ENCODE data around the gene FER.

FER gene

DNA sequence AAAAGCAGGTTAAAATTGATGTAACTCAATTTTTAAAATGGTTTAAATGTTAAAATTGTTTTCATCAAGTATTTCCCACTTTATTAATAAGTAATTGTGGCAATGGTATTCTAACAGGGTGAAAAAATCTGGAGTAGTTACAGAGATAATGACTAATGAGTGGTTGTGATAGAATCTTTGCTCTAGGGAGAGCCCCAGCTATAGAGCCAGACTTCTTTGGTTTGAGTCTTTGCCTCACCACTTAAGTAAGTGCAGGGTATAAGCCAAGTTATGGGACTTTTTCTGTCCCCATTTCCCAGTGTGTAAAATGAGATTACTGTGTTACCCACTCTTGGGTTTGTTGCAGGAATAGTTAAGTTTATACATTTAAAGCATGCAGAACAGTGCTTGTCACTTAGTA lies 158.1 kb downstream of the FER start:
- DNase-seq (ENCODE audit: low read depth, low spot score), result no peak
- TF ChIP-seq, protein P1, sequence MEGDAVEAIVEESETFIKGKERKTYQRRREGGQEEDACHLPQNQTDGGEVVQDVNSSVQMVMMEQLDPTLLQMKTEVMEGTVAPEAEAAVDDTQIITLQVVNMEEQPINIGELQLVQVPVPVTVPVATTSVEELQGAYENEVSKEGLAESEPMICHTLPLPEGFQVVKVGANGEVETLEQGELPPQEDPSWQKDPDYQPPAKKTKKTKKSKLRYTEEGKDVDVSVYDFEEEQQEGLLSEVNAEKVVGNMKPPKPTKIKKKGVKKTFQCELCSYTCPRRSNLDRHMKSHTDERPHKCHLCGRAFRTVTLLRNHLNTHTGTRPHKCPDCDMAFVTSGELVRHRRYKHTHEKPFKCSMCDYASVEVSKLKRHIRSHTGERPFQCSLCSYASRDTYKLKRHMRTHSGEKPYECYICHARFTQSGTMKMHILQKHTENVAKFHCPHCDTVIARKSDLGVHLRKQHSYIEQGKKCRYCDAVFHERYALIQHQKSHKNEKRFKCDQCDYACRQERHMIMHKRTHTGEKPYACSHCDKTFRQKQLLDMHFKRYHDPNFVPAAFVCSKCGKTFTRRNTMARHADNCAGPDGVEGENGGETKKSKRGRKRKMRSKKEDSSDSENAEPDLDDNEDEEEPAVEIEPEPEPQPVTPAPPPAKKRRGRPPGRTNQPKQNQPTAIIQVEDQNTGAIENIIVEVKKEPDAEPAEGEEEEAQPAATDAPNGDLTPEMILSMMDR (IDR thresholded peaks at IDR 0.05; ENCODE audit: insufficient read depth, low read length, missing control alignments), result no peak
- CTCF ChIA-PET, result no interaction called here
- H3K4me3 ChIP-seq (ENCODE audit: low read depth, low read length), result no peak overlapping the region
- POLR2A ChIA-PET, result no interaction called here

DNA sequence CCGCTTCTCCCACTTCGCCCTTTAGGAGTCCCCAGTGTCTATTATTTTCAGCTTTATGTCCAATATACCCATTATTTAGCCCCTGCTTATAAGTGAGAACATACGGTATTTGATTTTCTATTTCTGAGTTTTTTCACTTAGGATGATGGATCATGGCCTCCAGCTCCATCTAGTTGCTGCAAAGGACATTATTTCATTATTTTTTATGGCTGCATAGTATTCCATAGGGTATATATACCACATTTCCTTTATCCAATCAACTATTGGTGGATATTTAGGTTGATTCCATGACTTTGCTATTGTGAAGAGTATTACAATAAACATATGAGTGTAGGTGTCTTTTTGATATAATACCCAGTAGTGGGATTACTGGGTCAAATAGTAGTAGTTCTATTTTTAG lies 162.9 kb downstream of the FER start:
- H3K4me3 ChIP-seq (ENCODE audit: low read depth, low read length), result no peak overlapping the region
- TF ChIP-seq, protein P1 (IDR thresholded peaks at IDR 0.05; ENCODE audit: insufficient read depth, low read length, missing control alignments), result no peak
- POLR2A ChIA-PET, result no interaction called here
- DNase-seq (ENCODE audit: low read depth, low spot score), result no peak
- CTCF ChIA-PET, result no interaction called here

DNA sequence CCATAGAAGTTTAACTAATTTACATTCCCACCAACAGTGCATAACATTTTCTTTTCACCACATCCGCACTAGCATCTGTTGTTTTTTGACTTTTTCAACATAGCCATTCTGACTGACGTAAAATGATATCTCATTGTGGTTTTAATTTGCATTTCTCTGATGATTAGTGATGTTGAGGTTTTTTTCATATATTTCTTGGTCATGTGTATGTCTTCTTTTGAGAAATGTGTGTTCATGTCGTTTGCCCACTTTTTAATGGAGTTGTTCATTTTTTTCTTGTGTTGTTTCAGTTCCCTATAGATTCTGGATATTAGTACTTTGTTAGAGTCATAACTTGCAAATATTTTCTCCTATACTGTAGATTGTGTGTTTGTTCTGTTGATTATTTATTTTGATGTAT lies 163.4 kb downstream of the FER start:
- TF ChIP-seq, protein P1 (IDR thresholded peaks at IDR 0.05; ENCODE audit: insufficient read depth, low read length, missing control alignments), result no peak
- no peak for DNase-seq (ENCODE audit: low read depth, low spot score)
- CTCF ChIA-PET, result no interaction called here
- no peak overlapping the region for H3K4me3 ChIP-seq (ENCODE audit: low read depth, low read length)
- POLR2A ChIA-PET, result no interaction called here

DNA sequence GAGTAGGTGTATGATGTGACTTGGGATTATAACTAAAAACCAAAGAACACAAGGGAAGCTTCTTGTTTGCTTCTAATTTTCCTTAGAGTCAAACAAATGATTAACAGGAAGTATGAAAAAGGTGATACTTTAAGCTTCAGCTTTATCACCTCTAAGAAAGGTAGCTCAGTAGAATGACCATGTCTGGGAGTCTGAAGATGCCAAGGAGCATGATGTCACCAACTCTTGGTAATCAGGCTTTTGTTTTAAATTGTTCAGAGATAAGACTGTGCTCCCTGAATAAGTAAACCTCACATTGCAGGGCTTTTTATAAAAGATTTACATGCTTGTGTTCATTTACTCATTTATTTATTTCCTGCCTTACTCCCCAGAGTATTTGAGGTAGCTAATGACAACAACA lies 169.9 kb downstream of the FER start:
- TF ChIP-seq, protein P1 (IDR thresholded peaks at IDR 0.05; ENCODE audit: insufficient read depth, low read length, missing control alignments), result no peak
- CTCF ChIA-PET, result interaction anchor here (1.3 to 2.2 kb wide), 2 partner anchors 236 to 396 kb away, joined by 3 to 7 read pairs; no protein-coding TSS in a partner anchor
- DNase-seq (ENCODE audit: low read depth, low spot score), result no peak
- POLR2A ChIA-PET, result no interaction called here
- H3K4me3 ChIP-seq (ENCODE audit: low read depth, low read length), result no peak overlapping the region

DNA sequence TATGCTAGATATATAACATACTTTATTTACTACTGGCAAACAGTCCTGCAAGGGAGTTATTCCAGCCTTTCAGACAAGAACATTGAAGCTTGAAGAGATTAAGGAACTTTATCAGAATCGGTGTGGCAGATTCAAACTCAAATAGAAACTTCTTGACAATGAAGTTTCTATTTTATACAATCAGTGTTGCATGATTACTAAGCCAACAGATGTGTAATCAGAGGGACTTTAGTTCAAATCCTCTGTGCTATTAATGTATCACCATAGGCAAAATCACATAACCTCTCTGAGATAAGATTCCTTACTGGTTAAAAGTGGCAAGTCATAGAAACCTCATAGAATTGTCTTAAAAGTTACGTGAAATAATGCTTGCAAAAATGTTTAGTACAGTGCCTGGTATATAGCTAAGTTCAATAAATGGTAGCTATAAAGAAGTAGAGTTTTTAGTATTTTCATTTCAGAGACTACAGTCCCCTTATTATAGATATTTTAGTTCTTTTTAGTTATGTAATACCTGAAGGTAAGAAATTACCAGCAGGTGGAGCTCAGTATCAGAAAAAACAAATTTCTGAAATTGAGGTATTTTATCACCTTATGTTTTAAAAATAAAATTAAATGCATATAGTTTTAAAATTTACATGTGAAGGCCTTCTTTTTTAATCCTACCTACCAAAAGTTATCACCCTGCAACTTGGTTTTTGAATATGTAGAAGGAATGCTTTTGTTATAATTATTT lies 172.1 kb downstream of the FER start:
- CTCF ChIA-PET, result interaction anchor here (0.6 to 1.2 kb wide), 5 partner anchors 29 to 556 kb away, joined by 3 to 4 read pairs (median 3); no protein-coding TSS in a partner anchor

DNA sequence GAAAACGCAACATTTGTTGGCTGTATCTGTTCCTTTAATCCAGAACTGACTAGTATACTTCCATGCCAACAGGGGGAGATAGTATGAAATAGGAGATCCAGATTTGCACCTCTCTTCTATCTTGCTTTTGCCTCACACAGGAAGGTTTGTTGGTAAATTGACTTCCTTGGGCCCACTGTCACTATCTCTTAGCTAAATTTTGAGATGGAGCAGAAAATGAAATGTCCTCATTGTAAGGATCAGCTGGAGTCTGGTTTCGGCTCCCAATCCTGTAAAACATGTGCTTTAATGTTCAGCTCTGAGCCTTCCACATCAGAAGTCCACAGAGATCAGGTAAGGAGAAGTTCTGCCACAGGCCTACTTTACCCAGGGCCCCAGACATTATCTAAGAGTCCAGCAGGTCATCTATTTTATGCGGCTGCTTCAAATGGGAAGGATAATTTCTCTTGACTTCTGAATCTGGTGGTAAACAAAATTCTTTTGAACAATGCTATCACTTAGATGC lies 176.8 kb downstream of the FER start:
- no peak for DNase-seq (ENCODE audit: low read depth, low spot score)
- H3K4me3 ChIP-seq (ENCODE audit: low read depth, low read length), result no peak overlapping the region
- TF ChIP-seq, protein P1 (IDR thresholded peaks at IDR 0.05; ENCODE audit: insufficient read depth, low read length, missing control alignments), result no peak
- ChIA-PET POLR2A (no interaction called here), CTCF (no interaction called here)

More for the DNA sequence above, 172.1 kb downstream of the FER start:
- DNase-seq (ENCODE audit: low read depth, low spot score), result no peak
- POLR2A ChIA-PET, result no interaction called here
- TF ChIP-seq, protein P1 (IDR thresholded peaks at IDR 0.05; ENCODE audit: insufficient read depth, low read length, missing control alignments), result no peak
- H3K4me3 ChIP-seq (ENCODE audit: low read depth, low read length), result no peak overlapping the region
